ENCODE measurements around the gene STRIP2.

DNA sequence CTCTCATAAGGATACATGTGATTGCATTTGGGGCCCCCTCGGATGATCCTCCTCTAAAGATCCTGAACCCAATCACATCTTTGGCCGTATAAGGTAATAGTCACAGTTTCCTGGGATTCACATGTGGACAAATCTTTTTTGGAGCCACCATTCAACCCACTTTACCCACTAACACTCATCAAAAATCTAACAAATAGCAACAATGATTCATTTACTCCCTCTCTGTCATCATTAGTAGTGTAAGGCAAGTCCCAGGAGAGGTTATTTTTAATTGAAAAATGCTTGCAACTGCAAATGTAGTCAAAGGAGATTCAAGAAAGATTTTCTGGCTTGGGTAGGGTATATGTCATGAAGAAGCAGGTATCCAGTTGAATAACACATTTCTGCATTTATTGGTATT, 58.2 kb downstream of the STRIP2 start:
- TF ChIP-seq, protein P1, sequence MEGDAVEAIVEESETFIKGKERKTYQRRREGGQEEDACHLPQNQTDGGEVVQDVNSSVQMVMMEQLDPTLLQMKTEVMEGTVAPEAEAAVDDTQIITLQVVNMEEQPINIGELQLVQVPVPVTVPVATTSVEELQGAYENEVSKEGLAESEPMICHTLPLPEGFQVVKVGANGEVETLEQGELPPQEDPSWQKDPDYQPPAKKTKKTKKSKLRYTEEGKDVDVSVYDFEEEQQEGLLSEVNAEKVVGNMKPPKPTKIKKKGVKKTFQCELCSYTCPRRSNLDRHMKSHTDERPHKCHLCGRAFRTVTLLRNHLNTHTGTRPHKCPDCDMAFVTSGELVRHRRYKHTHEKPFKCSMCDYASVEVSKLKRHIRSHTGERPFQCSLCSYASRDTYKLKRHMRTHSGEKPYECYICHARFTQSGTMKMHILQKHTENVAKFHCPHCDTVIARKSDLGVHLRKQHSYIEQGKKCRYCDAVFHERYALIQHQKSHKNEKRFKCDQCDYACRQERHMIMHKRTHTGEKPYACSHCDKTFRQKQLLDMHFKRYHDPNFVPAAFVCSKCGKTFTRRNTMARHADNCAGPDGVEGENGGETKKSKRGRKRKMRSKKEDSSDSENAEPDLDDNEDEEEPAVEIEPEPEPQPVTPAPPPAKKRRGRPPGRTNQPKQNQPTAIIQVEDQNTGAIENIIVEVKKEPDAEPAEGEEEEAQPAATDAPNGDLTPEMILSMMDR (IDR thresholded peaks at IDR 0.05 in 4 of 5, conservative IDR thresholded peaks at IDR 0.05 in 1 of 5): no peak
- no peak for TF ChIP-seq POLR2A (IDR thresholded peaks at IDR 0.05)

Measured in gastrocnemius medialis (tissue), 4 donors.